ENCODE data around the gene P2RY8. TPM values are rescaled to one million over a fixed set of nuclear protein-coding genes. Genes with fewer than 3 reads are reported as not detected.
"Not testable (repeated sequence)": the region's sequence is repeated elsewhere in the genome, so short reads cannot be mapped to it uniquely, and the experiment has no call there.

Gene P2RY8
- total and polyA plus RNA-seq, 10 of the 15 experiments (the other 5 are each of a cell fraction or from before 2014, with no cell fraction given) = 2.0 to 64.4 (median 36.5) TPM

- no peak overlapping the region for H3K27ac ChIP-seq (ENCODE audit: control insufficient read depth, insufficient read depth)
- ChIA-PET CTCF (no interaction called here), RAD21 (ENCODE audit: unreplicated experiment) (no interaction called here), POLR2A (no interaction called here), SMC1A (ENCODE audit: uncharacterized antibody, unreplicated experiment) (no interaction called here)
- H3K4me2 ChIP-seq (ENCODE audit: control insufficient read depth, insufficient read depth) = no peak overlapping the region
- no peak overlapping the region for H3K4me3 ChIP-seq
- H4K20me1 ChIP-seq (ENCODE audit: control insufficient read depth, insufficient read depth) = no peaks in the 10 kb centered on the region
- WGBS (ENCODE audit: insufficient coverage, insufficient replicate concordance, low lambda C conversion rate, missing lambda C conversion rate) = 96% methylated on average over 4 of the region's 4 CpGs
- no peak overlapping the region for H3K9ac ChIP-seq (ENCODE audit: control insufficient read depth, insufficient read depth, low read length)
- H3K27me3 ChIP-seq (replicated peaks in 1 of 2; ENCODE audit: control insufficient read depth in 2 of 2, insufficient read depth in 2 of 2, low read length in 1 of 2) = no peaks in the 10 kb centered on the region
- peaks cover 30% of the 10 kb centered on the region for H3K4me1 ChIP-seq (ENCODE audit: control insufficient read depth, insufficient read depth, low read length)
- H3K79me2 ChIP-seq (ENCODE audit: control insufficient read depth, insufficient read depth, low read length) = peaks cover 29% of the 10 kb centered on the region
- peaks cover 3 to 6% of the 10 kb centered on the region in 2 experiments; a peak in 3 of 4 replicates for H3K36me3 ChIP-seq (ENCODE audit: control insufficient read depth in 2 of 2, insufficient read depth in 2 of 2, low read length in 1 of 2)
- intact Hi-C loops (cut with micrococcal nuclease; ENCODE audit: unreplicated experiment) = no loop called here
- H2AFZ ChIP-seq (ENCODE audit: control insufficient read depth, low read depth, low read length) = no peak overlapping the region
- BruUV-seq (replicated peaks) = no TSS peak
- no peak for FAIRE-seq
- no peak for TF ChIP-seq PAX8 (IDR thresholded peaks at IDR 0.05)
- no peak for TF ChIP-seq MLLT1 (IDR thresholded peaks at IDR 0.05)
- TF ChIP-seq ZZZ3 (IDR thresholded peaks at IDR 0.05; ENCODE audit: control insufficient read depth, insufficient read length, low read depth) = no peak
- TF ChIP-seq RELA (IDR thresholded peaks at IDR 0.05; ENCODE audit: borderline replicate concordance, partially characterized antibody) = no peak
- no peak for TF ChIP-seq TCF7 (IDR thresholded peaks at IDR 0.05; ENCODE audit: borderline replicate concordance)
- no peak for TF ChIP-seq RAD21 (IDR thresholded peaks at IDR 0.05; ENCODE audit: insufficient read depth, low read depth, low read length)
- TF ChIP-seq ZSCAN29 (IDR thresholded peaks at IDR 0.05) = no peak
- no peak for DNase-seq (ENCODE audit: low read depth, low spot score)
- peaks cover 2% of the 10 kb centered on the region for H3K9me3 ChIP-seq (replicated peaks; ENCODE audit: control insufficient read depth, insufficient read depth, low read length)
- no peak for ATAC-seq
- in situ Hi-C loops (cut with MboI) = no loop called here
Observed at GRCh38 chrX:1475481-1475880, 61.5 kb downstream of the P2RY8 start.

GRCh38 chrX:1474593-1474992 lies 62.4 kb downstream of the P2RY8 start:
- 100% methylated on average over 2 of the region's 2 CpGs for WGBS (ENCODE audit: insufficient coverage, insufficient replicate concordance, low lambda C conversion rate, missing lambda C conversion rate)
- H3K9me3 ChIP-seq (replicated peaks; ENCODE audit: control insufficient read depth, insufficient read depth, low read length); ATAC-seq; CTCF ChIA-PET; H3K27ac ChIP-seq (ENCODE audit: control insufficient read depth, insufficient read depth); RAD21 ChIA-PET (ENCODE audit: unreplicated experiment); BruUV-seq (replicated peaks); FAIRE-seq; intact Hi-C loops (cut with micrococcal nuclease; ENCODE audit: unreplicated experiment); H4K20me1 ChIP-seq (ENCODE audit: control insufficient read depth, insufficient read depth); H3K27me3 ChIP-seq (replicated peaks in 1 of 2; ENCODE audit: control insufficient read depth in 2 of 2, insufficient read depth in 2 of 2, low read length in 1 of 2); POLR2A ChIA-PET; H3K9ac ChIP-seq (ENCODE audit: control insufficient read depth, insufficient read depth, low read length); H3K36me3 ChIP-seq (ENCODE audit: control insufficient read depth in 2 of 2, insufficient read depth in 2 of 2, low read length in 1 of 2); SMC1A ChIA-PET (ENCODE audit: uncharacterized antibody, unreplicated experiment); H3K4me2 ChIP-seq (ENCODE audit: control insufficient read depth, insufficient read depth); H3K4me3 ChIP-seq; DNase-seq (ENCODE audit: low read depth, low spot score); H2AFZ ChIP-seq (ENCODE audit: control insufficient read depth, low read depth, low read length): not testable (repeated sequence)
- Histone ChIP-seq H3K79me2 (ENCODE audit: control insufficient read depth, insufficient read depth, low read length) (peaks cover 23% of the 10 kb centered on the region), H3K4me1 (ENCODE audit: control insufficient read depth, insufficient read depth, low read length) (peaks cover 29% of the 10 kb centered on the region)
- in situ Hi-C loops (cut with MboI) = loop anchor here (25.0 kb wide), 1 partner anchor 1038 kb away; the partner anchor contains the start of genes DHRSX and ZBED1
